ENCODE results near the gene PASK.
A peak's percentile ranks its signal among the peaks of the same experiment; 100 is the strongest.

The PASK gene

DNA sequence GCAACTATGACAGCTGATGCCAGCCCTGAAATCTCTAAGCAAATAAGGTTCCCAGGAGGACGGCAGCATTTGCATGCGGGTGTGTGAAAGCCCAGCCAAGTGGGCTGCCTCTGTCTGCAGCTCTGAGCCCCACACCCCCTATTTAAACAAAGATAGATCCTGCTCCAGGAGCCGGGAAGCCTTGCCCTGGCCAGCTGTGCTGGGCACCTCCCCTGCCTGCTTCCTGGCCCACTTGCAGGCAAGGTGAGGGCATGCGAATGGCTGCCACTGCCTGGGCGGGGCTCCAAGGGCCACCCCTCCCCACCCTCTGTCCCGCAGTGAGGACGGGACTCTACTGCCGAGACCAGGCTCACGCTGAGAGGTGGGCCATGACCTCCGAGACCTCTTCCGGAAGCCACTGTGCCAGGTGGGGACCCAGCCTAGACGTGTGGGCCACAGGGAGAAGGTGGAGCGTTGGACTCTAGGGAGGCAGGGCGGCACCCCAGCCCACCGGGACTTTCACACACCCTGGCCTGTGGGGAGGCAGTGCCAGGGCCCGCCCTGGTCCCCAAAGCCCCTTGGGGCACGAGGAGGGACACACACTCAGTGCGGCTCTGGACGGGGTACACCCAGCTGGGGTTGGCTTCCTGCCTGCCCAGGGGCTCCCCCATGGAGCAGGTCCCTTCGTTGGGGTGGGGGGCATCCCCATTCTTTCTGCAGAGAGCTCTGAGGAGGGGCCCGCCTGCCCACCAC is 39.3 kb upstream of the PASK start, which contains the start of gene ANO7:
ANO7 (plus strand) TSS at position 317 of the 732 bp plus-strand sequence. CDS start 1,387 bp downstream, outside the sequence.
- no peak for TF ChIP-seq JUND (IDR thresholded peaks at IDR 0.05; ENCODE audit: low read depth)
- DNase-seq (ENCODE audit: low read depth in 1 of 2, low spot score in 1 of 2) = no peak
- in situ Hi-C loops (cut with HindIII; ENCODE audit: low pct_unique_long_range_greater_than_20kb, low sequenced_read_pairs) = no loop called here

DNA sequence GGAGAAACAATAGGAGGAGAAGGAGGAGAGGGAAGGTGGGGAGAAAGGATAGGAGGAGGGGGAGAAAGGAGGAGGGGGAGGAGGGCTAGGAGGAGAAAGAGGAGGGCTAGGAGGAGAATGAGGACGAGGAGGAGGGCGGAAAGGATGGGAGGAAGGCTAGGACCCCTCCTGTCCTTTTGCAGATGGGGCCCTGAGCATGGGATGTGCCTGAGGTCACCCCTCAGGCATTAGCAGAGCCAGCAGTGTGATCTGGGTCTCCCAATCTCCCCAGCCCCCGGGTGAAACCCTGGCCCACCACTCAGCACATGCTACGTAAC is 38.6 kb upstream of the PASK start:
- DNase-seq (ENCODE audit: low read depth in 1 of 2, low spot score in 1 of 2) = no peak
- in situ Hi-C loops (cut with HindIII; ENCODE audit: low pct_unique_long_range_greater_than_20kb, low sequenced_read_pairs) = no loop called here
- TF ChIP-seq JUND (IDR thresholded peaks at IDR 0.05; ENCODE audit: low read depth) = no peak

DNA sequence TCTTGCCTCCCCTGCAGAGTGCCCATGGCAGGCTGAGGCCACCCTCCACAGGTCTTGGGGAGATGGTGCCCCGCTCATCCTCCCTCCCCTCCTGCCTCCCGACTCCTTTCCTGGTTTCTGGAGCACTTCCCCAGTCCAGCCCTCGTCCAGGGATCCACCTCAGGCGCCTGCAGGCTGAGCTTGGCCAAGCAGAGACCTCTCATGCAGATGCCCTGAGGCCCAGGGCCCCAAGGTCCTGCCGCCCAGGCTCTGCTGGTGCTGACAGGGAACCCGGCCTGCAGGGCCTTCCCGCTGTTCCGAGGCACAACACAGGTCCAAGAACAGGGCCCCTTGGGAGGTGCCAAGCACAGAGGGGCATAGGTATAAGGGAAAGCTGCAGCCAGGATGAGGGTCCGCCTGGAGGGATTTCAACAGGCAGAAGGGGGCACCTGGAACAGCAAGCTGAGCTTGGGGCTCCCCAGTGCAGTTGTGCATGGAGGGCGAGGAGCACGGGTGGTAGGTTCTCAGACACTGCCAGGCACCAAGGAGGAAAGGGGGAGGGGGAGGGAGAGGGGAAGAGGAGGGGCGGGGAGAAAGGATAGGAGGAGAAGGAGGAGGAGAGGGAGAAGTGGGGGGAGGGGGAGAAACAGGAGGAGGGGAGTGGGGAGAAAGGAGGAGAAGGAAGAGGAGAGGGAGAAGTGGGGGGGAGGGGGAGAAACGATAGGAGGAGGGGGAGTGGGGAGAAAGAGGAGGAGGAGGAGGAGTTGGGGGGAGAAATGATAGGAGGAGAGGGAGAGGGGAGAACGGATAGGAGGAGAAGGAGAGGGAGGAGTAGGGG is 38.0 kb upstream of the PASK start:
- in situ Hi-C loops (cut with HindIII; ENCODE audit: low pct_unique_long_range_greater_than_20kb, low sequenced_read_pairs) = no loop called here
- DNase-seq (ENCODE audit: low read depth in 1 of 2, low spot score in 1 of 2) = no peak
- TF ChIP-seq JUND (IDR thresholded peaks at IDR 0.05; ENCODE audit: low read depth) = no peak

DNA sequence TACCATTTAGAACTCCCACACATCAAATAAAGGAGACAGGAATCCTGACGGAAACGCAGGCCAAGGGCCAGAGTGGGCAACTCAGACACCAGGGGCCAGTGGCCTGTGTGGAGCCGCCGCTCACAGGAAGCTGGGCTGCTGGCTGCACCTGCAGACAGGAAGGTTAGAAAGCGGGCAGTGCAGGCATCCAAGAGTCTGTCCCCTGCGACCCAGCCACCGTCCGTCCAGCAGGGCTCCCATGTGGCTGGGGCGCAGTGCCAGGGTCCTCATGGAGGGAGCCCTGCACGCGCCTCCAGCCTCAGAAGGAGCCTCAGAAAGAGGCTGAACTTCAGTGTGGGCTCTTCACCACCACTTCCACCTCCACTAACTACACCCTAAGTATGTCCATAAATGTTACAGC is 36.7 kb upstream of the PASK start:
- DNase-seq (ENCODE audit: low read depth in 1 of 2, low spot score in 1 of 2) = no peak
- no peak for TF ChIP-seq JUND (IDR thresholded peaks at IDR 0.05; ENCODE audit: low read depth)
- in situ Hi-C loops (cut with HindIII; ENCODE audit: low pct_unique_long_range_greater_than_20kb, low sequenced_read_pairs) = no loop called here

DNA sequence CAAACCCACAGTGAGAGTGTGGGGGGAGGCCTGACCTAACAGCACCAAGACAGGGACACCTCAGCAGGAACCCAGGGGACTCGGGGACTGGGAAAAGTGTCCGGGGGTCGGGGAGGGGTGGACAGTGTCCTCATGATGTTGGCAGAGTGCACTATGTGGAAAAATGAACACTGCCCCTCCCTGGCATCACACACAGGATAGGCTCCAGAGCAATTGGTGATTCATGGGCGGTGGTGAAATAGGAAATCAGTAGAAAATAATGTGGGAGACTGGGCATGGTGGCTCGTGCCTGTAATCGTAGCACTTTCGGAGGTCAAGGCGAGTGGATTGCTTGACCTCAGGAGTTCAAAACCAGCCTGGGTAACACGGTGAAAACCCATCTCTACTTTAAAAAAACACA is 35.6 kb upstream of the PASK start:
- in situ Hi-C loops (cut with HindIII; ENCODE audit: low pct_unique_long_range_greater_than_20kb, low sequenced_read_pairs) = no loop called here
- TF ChIP-seq JUND (IDR thresholded peaks at IDR 0.05; ENCODE audit: low read depth) = no peak
- DNase-seq (ENCODE audit: low read depth in 1 of 2, low spot score in 1 of 2) = no peak

DNA sequence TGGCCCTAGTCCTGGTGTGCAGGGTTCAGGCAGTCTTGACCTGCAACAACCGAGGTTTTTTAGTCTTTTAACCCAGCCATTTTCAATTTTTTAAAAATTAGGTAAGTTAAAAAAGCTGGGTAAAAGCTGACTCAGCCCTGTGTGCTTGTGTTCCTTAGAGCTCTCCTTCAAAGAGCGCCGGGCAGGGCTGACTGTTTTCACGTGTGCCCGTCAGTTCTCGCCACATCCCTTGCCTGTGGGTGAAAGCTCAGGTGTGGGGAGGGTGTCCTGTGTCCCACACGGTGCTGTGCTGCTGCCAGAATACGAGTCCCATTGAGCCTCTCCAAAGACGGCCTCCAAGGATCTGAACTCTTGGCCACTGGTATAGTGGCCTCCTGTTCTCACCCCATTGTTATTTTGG is 33.9 kb upstream of the PASK start:
- no peak for DNase-seq (ENCODE audit: low read depth in 1 of 2, low spot score in 1 of 2)
- no peak for TF ChIP-seq JUND (IDR thresholded peaks at IDR 0.05; ENCODE audit: low read depth)
- in situ Hi-C loops (cut with HindIII; ENCODE audit: low pct_unique_long_range_greater_than_20kb, low sequenced_read_pairs) = no loop called here

DNA sequence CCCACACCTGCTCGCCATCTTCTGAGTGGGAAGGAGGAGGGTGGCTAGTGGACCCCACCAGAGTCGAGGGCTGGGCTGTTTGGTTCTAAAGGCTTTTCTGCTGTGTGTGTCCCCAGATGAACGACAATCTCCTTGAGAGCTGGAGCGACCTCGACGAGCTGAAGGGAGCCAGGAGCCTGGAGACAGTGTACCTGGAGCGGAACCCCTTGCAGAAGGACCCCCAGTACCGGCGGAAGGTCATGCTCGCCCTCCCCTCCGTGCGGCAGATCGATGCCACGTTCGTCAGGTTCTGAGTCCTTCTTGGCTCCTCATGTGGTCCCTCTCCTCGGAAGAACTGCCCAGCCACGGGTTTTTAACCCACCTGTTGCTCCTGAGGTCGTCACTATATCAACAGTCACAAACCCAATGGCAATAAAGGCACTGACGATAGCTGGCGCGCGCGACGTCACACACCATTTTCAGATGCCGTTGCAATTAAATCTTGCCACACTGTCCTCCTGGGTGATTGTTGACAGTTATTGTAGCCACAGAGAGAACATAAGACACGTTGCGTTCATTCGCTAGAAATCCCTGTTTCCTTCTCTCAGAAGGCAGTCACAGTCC is 33.4 kb upstream of the PASK start:
- TF ChIP-seq JUND (IDR thresholded peaks at IDR 0.05; ENCODE audit: low read depth) = no peak
- in situ Hi-C loops (cut with HindIII; ENCODE audit: low pct_unique_long_range_greater_than_20kb, low sequenced_read_pairs) = no loop called here
- DNase-seq (ENCODE audit: low read depth in 1 of 2, low spot score in 1 of 2) = no peak

DNA sequence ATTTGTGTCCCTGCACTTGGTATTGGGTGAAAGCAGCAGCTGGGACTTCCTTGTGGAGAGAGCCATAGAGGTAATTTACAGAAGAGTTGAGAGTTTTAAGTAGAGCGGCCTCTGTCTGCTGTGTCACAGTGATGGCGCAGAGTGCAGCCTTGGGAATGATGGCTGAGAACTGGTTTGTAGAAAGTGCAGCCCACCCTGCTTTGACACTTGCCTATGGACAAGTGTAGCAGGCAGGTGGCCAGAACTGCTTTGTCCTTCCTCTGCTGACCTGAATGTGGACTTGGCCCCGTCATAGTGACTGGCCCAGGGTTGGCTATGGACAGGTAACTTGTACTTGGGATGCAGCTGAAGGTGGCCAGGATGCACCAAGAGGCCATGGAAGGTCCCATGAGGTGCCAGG is 32.9 kb upstream of the PASK start:
- DNase-seq (ENCODE audit: low read depth in 1 of 2, low spot score in 1 of 2) = no peak
- in situ Hi-C loops (cut with HindIII; ENCODE audit: low pct_unique_long_range_greater_than_20kb, low sequenced_read_pairs) = no loop called here
- TF ChIP-seq JUND (IDR thresholded peaks at IDR 0.05; ENCODE audit: low read depth) = no peak

DNA sequence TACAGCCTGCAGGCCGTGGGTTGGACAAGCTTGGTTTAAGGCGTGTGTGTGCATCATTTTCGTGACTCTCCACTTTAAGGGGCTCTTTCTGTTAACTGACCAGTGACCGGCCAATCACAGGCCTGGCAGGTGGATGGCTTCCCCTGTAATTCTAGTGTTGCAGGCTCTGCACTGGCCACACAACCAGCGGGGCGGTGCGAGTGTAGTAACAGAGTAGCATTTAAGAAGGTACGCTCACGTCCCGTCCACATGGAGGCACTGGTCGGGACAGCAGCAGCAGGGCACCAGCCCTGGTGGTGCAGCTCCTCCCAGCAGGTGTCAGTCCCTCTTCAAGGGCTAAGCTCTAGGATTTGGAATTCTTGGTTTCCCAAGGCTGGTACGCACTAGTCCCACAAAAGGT is 31.2 kb upstream of the PASK start:
- in situ Hi-C loops (cut with HindIII; ENCODE audit: low pct_unique_long_range_greater_than_20kb, low sequenced_read_pairs) = no loop called here
- no peak for TF ChIP-seq JUND (IDR thresholded peaks at IDR 0.05; ENCODE audit: low read depth)
- DNase-seq (ENCODE audit: low read depth in 1 of 2, low spot score in 1 of 2) = peak in 1 of 2 experiments; percentile 19

DNA sequence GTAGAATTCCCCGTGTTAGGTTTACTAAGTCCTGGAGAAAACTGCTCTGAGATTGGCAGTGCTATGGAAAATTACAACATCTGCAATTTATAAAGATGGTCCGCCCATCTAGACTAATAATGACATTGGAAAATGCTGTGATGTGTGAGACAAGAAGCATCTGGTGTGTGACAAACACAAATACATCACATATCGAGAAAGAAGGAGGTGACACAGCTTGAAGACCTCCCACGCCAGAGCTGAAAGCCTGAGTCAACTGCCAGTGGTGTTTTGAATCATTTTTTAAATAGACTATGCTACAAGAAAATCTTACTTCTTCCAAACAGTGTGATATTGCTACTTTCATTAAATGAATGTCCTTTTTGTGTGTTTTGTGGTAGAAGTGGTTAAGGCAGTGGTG is 30.6 kb upstream of the PASK start:
- DNase-seq (ENCODE audit: low read depth in 1 of 2, low spot score in 1 of 2) = no peak
- in situ Hi-C loops (cut with HindIII; ENCODE audit: low pct_unique_long_range_greater_than_20kb, low sequenced_read_pairs) = no loop called here
- TF ChIP-seq JUND (IDR thresholded peaks at IDR 0.05; ENCODE audit: low read depth) = no peak

DNA sequence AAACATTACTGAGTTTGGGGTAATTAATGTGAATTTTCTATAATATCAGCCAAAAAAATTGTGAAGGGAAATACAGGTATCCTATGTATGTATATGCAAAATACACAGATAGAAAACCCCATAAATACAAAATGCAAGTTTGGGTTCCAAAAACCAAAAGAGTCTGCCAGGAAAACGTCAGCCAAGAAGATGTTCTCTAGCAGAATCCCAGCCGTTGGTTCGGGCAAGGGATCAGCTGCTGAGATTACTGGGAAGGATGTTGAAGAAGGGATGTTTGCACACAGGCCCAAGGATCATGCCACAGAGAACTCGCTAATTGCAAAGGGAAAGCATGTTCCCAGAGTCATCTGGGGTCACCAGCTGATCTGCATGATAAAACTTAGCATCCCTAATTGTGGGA is 29.7 kb upstream of the PASK start:
- no peak for TF ChIP-seq JUND (IDR thresholded peaks at IDR 0.05; ENCODE audit: low read depth)
- in situ Hi-C loops (cut with HindIII; ENCODE audit: low pct_unique_long_range_greater_than_20kb, low sequenced_read_pairs) = no loop called here
- DNase-seq (ENCODE audit: low read depth in 1 of 2, low spot score in 1 of 2) = no peak

DNA sequence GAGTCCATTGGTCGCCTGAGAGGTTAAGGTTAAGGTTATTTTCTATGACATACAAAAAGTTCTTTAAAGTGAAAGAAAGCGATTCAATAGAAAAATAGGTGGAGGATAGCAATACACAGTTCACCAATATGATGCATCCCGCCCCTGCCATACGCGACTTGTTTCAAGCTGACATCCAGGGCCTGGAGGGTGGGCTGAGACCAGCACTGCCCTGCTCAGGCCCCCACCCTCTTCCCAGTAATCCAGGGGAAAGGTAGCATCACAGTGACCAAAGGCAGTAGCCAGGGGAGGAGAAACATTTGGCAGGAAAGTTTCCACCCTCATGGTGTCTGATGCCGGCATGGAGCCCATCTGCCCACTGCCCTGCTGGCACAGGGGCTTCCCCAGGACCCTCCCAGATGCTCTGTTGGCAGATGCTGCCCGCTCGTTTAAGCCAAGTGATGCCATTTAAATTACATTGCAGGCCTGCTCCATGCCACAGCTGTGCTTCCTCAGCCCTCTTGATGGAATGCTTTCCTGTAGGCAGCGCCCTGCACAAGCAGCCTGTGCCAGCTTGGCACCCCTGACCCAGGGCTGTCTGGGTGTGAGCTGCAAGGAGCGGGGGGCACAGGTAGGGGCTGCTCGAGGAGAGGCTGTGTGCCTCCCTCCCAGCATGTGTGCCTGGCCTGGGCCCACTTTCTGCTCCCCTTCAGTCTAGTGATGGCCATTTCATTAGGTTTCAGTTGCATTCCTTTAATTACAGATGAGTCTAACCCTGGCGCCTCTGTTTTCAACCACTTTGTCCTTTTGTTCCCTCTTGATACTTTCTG is 28.5 kb upstream of the PASK start:
- no peak for DNase-seq (ENCODE audit: low read depth in 1 of 2, low spot score in 1 of 2)
- in situ Hi-C loops (cut with HindIII; ENCODE audit: low pct_unique_long_range_greater_than_20kb, low sequenced_read_pairs) = no loop called here
- no peak for TF ChIP-seq JUND (IDR thresholded peaks at IDR 0.05; ENCODE audit: low read depth)

Data from T47D (cell line).